NB4 (cell line): Measurements from ENCODE around the gene PTPRK.

ENCODE experiments used
- CTCF ChIP-seq: IDR thresholded peaks from one replicate; pipeline ENCODE4 v1.5.1; 2012; ENCODE audit warnings: low read depth, low read length
- MYC ChIP-seq: IDR thresholded peaks from 2 replicates; pipeline ENCODE4 v1.6.1; 2011; ENCODE audit warnings: low read depth, low read length

DNA sequence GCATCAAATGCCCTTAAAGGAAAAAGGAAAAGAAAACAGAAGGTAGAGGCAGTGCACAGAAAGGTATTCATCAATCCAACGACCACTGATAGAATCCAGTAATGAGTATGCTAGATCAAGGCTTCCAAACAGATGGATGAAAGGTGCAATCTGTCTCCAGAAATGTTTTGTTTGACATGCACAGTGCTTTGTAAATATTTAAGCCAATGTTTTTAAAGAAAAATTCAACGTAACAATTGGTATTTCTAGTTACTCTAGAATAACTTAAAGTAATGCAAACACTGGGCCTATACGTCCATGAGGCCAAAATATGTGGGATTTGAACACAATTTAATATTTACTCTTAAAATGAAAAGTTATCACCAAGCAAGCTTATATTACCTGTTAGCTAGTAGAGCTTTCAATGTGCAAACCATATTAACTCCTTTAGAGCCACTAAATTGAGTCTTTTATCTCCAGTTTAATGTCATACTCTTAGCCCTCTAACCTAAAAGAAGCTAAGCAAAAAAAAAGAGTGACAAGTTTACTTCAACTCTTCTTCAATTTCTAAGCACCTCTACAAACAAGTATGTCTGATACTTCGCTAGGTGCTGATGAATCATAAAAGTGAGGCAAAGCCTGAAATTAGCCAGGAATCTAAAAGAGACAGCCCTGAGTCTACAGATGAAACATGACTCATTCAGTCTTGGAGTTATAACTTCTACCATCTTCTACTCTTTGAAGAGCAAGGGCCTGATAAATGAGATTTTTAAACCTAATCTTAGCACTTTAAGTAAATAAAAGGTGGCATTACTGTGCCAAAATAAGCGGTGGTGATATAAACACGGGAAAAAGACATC is 169.8 kb downstream of the PTPRK start:
- TF ChIP-seq CTCF (no peak), MYC (no peak)
